HG03442 (cell line): ENCODE results near the gene BEND6.

Source experiments
- ATAC-seq: cut with Tn5 transposase; IDR thresholded peaks from one replicate; pipeline ENCODE4 v1.9.1; 2021; ENCODE audit warnings: mild to moderate bottlenecking, moderate library complexity; ENCODE audit not compliant: unreplicated experiment

Gene BEND6

GRCh38 chr6:56940463-56940862 is 14.4 kb upstream of the BEND6 start:
- no peak for ATAC-seq

DNA sequence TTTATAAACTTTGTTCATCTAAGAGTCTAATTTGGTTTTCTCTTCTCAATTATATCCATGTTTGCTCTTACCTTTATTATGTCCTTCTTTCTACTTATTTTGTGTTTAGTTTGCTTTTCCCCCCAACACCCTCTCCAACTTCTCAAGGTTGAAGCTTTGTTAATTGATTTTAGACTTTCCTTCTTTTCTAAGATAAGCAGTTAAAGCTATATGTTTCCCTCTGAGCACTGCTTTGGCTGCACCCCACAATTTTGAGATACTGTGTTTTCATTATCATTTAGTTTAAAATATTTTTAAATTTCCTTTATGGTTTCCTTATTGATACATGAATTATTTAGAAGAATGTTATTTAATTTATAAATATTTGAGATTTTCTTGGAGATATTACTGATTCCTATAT is 13.9 kb upstream of the BEND6 start:
- ATAC-seq = no peak

GRCh38 chr6:56944661-56945060 is 10.2 kb upstream of the BEND6 start:
- ATAC-seq = no peak

- ATAC-seq = no peak
These were observed 8.5 kb upstream of the BEND6 start for GRCh38 chr6:56946368-56946767.

DNA sequence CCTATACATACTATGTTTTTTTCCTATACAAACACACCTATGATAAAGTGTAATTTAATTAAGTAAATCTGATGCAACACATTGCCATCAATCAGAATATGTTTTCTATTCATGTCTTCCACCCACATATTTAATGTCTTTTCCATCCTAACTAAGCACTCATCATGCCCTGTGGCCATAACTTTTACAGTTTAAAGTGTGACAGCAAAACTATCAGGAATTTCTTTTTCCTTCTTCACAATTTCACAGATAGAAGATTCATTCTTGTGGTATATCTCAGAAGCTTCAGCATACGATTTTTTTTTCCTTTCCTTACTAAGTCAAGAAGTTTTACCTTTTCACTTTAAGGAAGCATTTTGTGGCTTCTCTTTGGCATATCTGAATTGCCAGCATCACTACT is 7.0 kb upstream of the BEND6 start:
- ATAC-seq = no peak

DNA sequence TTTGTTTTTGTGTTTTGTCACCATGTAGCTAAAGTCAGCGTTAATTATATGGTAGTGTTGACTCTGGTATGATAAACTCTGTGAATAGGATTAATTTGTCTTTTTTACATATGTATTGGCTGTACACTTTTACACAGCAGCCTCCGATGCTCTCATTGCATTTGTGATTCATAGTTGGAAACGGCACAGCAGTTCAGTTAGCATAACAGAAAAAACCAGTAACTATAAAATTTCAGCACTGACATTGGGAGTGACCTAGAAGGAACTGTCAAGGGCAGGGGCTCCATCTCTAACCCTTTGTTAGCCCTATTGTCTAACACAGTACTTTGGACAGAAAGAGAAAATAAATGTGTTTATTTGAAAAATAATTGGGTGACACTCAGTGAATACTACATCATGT is 5.6 kb upstream of the BEND6 start:
- ATAC-seq = no peak

DNA sequence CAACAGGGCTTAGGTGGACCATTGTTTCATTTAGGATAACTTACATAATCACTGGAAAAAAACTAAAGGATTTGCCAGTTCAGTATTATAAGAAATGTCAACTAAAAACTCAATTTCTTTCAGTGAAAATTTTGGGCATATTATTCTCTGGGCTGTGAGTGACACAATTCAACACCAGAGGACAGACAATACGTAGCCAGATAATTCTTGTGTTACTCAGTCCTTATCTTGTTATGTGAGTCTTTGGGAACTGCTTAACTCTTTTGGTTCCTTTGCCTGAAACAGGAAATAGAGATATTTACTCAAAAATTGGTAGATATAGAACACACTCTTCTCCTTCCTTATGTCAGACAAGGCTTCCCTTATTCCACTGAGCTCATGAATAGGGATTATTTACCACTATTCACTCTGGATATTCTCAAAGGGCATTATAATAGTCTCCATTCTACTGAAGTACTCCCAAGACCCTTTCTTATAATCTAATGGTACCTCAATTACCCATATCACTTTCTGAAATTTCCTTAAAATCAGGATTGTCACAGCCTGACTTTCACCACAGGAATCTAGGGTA is 4.9 kb upstream of the BEND6 start:
- ATAC-seq = no peak

DNA sequence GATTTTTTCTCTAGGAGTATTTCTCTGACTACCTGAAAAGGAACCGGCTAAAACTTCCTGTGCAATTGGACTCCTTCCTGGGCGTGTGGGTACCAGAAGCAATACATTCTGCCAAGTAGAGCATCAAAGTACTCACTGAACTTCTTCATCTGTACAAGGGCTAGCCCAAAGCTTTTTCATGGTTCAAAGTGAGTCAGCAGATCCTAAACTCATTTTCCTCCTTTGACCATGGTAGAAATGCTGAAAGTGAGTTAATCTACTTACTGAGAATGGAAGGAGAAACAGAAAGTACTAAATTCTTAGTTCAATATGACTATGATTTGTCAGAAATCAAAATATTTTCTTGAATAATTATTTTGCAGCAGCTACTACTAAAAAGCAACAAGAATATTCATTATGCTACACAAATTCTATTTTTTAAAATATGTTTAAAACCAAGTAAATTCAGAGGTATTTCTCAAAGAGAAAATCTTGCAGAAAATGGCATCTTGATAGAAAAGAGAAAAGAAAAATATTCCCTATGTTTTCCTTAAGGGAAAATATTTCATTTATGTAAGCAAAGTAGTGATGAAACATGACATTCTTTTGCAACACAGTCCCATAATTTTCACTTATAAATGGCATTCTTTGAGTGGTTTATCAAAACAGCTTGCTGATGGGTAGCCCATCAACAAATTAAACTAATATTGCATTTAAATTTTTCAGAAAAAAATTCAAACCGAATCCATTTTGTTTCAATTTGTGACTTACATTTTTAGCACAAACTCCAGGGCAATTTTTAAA is 3.7 kb upstream of the BEND6 start:
- no peak for ATAC-seq

DNA sequence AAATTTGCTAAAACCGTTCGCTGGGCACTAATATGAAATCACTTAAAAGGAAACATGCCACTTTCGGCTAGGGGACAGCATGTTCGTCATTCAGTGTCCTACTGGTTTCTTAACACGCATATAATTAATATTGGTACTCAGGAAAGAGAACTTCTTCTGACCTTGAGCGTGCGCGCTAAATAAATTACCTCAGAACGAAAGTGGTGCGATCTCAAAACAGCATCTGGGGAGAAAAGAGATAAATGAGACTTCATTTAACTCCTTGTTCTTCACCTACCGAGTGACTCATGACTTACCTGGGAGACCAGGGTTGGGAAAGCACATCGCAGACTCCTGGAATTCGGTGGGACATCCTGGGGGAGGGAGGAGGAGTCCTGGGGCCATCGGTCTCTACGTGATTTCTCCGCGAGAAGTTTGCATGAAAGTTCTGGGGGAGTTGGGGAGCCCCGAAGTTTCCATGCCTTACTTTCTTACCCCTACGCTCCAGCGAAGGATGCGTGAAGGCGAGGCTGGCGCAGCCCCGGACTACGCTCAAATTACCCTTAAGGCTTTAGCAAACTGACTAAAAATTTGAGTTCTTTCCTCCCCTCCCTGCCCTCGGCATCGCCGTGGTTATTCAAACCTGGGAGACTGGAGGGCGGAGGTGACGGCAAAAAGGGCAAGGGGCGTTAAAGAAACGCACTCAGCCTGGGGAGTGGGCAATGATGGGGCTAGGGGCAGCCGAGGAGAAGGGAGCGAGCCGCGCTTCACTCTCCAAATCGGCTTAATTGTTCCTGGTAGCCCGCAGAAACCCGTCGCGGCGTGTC is 1.1 kb upstream of the BEND6 start:
- ATAC-seq = no peak

- peak; percentile 63 for ATAC-seq
These were observed 556 bp downstream of the BEND6 start for GRCh38 chr6:56955171-56956155.

DNA sequence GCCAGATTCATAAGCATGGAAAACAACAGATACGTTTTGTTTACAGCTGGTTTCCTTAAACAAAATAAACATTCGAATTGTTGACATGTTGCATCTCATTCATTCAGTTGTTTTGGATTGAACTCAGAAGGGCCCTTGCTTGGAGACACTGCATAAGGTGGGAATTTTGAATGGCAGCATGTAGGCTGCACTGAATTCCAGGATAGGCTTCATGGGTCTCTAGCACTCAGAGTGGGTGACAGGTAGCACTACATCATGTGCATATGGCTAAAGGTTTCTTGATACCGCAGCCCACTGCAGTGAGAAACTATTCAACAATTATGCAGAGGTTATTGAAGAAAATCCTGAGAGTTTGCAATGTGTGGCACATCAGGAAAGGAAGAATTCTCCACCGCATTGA is 1.6 kb downstream of the BEND6 start:
- no peak for ATAC-seq

DNA sequence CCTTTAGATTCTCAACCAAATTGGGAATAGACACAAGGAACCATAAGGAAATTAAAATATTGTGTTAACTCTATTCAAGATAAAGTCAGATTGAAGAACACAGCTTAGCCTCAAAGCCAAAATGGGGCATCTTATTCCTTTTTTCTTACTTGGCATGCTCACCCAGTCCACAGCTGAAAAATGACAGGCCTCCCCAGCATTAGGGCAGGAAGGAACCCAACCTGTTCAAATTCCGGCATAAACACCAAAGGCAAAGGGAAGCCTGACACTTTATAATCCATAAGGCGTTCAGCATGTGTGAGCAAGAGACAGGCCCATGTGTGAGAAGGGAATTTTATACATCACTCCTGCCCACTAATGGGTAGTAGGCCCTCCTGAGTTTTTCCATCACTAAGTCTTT is 2.9 kb downstream of the BEND6 start:
- no peak for ATAC-seq

GRCh38 chr6:56958481-56958880 is 3.6 kb downstream of the BEND6 start:
- no peak for ATAC-seq

DNA sequence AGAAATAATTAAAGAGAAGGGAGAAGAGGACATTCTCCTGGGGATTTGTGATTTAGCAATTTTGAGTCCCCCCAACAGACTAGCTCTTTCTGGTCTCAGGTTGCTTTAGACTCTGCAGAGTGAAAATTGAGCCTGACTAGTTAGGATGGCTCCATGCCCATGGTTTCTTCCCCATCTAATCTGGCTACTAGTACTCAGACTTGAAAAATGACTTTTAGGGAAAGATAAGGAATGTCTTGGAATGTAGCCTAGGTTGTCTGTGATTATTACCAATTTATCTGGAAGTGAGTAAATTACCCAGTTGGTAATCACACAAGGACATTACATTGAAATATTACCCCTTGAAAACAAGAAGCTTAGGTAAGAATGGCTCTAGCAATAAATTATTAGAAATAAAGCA is 4.2 kb downstream of the BEND6 start:
- no peak for ATAC-seq

DNA sequence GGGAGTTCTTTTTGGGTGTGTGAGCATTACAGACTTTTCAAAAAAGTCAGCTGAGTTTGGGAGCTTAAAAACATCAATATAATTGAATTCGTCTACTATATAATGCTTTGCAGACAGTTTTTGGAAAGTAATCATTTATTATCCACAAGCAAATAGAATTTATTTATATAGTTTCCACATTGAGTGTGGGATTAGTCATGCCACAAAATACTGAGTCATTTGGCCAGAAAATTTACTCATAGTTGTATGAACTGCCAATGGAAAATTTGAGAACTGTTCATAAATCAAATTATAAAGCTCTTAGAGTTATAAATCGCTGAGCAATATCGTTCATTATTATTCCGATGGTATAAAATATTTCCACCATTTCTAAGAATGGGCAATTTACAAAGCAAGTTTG is 5.0 kb downstream of the BEND6 start:
- ATAC-seq = no peak

DNA sequence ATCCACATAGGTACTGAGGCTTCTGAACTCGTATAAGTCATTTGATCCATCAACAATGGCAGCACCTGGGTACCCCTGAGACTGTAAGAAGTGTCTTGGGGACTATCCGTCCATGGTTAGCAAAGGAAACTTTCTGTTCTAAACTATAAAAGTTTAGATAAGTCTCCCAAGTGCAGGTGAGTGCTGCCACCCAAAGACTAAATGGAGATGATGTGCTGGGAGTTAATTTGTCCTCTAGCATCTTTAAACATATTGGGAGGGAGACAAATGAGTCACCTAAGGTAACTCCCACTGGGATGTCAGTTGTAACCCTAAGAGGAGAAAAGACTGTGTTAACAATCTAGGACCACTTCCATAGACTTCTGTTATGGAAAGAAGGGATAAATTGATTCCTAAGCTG is 6.2 kb downstream of the BEND6 start:
- ATAC-seq = no peak

- ATAC-seq = no peak
These were observed 7.5 kb downstream of the BEND6 start for GRCh38 chr6:56962441-56962840.

DNA sequence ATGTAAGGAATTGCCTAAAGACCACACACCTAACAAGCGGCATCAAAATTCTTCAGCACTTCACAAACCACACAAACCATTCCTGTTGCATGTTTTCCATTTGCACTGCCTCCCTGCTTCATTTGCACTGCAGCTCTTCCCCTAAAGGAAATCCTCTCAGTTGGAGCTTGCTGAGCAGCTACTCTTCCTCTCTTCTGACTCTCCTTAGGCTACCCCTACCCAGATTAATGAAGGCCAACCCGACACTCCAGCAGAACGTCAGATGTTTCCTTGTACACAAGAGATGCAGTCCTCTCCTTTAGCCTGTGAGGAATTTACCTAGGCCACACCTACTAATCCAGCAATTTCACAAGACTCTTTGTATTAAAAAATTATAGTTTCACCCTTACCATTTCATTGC is 8.1 kb downstream of the BEND6 start:
- ATAC-seq = no peak

- ATAC-seq = no peak
These were observed 8.9 kb downstream of the BEND6 start for GRCh38 chr6:56963793-56964192.

- no peak for ATAC-seq
These were observed 10.2 kb downstream of the BEND6 start for GRCh38 chr6:56965126-56965525.

DNA sequence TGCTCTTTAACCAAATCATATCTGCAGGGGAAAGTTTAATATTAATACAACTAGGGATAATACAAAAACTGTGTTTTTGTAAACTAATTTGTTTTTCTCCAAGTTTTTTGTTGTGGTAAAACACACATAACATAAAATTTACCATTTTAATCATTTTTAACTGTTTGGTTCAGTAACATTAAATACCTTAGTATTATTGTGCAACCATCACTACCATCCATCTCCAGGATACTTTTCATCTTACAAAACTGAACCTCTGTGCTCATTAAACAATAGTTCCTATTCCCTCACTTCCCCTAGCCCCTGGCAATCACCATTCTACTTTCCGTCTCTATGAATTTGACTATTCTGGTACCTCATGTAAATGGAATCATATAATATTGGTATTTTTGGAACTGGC is 15.9 kb downstream of the BEND6 start:
- ATAC-seq = no peak
